ENCODE measurements around the gene PCDHB8. TPM values are rescaled to one million over a fixed set of nuclear protein-coding genes. Genes with fewer than 3 reads are reported as not detected.
"Not testable (repeated sequence)": the region's sequence is repeated elsewhere in the genome, so short reads cannot be mapped to it uniquely, and the experiment has no call there.

Gene PCDHB8
- polyA plus RNA-seq, 1 experiment: 0.20 TPM

- Histone ChIP-seq H3K27ac (ENCODE audit: low read depth, low read length) (no peak overlapping the region), H3K4me3 (ENCODE audit: low read depth, low read length) (no peak overlapping the region), H3K27me3 (ENCODE audit: control insufficient read depth, insufficient read depth, low read length) (no peaks in the 10 kb centered on the region), H3K9me3 (ENCODE audit: control insufficient read depth, insufficient read depth, low read length) (peaks cover 21% of the 10 kb centered on the region)
- no peak for TF ChIP-seq CTCF (IDR thresholded peaks at IDR 0.05; ENCODE audit: low read depth, low read length)
- no peak for DNase-seq (ENCODE audit: low read depth, low spot score)
- ChIA-PET POLR2A (no interaction called here), CTCF (no interaction called here)
These were observed 27.2 kb upstream of the PCDHB8 start for GRCh38 chr5:141150224-141150992.

- TF ChIP-seq CTCF (IDR thresholded peaks at IDR 0.05; ENCODE audit: low read depth, low read length): no peak
- DNase-seq (ENCODE audit: low read depth, low spot score): no peak
- ChIA-PET POLR2A (no interaction called here), CTCF (no interaction called here)
- no peak overlapping the region for H3K4me3 ChIP-seq (ENCODE audit: low read depth, low read length)
- H3K27me3 ChIP-seq (ENCODE audit: control insufficient read depth, insufficient read depth, low read length): no peaks in the 10 kb centered on the region
- H3K27ac ChIP-seq (ENCODE audit: low read depth, low read length): no peak overlapping the region
- peaks cover 26% of the 10 kb centered on the region for H3K9me3 ChIP-seq (ENCODE audit: control insufficient read depth, insufficient read depth, low read length)
These were observed 26.6 kb upstream of the PCDHB8 start for GRCh38 chr5:141150993-141151325.

- H3K27ac ChIP-seq (ENCODE audit: low read depth, low read length); DNase-seq (ENCODE audit: low read depth, low spot score); H3K4me3 ChIP-seq (ENCODE audit: low read depth, low read length); H3K27me3 ChIP-seq (ENCODE audit: control insufficient read depth, insufficient read depth, low read length); POLR2A ChIA-PET: not testable (repeated sequence)
- CTCF ChIA-PET: interaction anchor here (0.6 kb wide), 1 partner anchor 34 kb away, joined by 3 read pairs; no protein-coding TSS in a partner anchor
- H3K9me3 ChIP-seq (ENCODE audit: control insufficient read depth, insufficient read depth, low read length): peaks cover 32% of the 10 kb centered on the region
These were observed 26.0 kb upstream of the PCDHB8 start for GRCh38 chr5:141151632-141152031.

GRCh38 chr5:141152096-141152495 lies 25.5 kb upstream of the PCDHB8 start:
- H3K27ac ChIP-seq (ENCODE audit: low read depth, low read length); POLR2A ChIA-PET; H3K27me3 ChIP-seq (ENCODE audit: control insufficient read depth, insufficient read depth, low read length); H3K4me3 ChIP-seq (ENCODE audit: low read depth, low read length); DNase-seq (ENCODE audit: low read depth, low spot score): not testable (repeated sequence)
- H3K9me3 ChIP-seq (ENCODE audit: control insufficient read depth, insufficient read depth, low read length): peaks cover 37% of the 10 kb centered on the region
- CTCF ChIA-PET: interaction anchor here (0.6 kb wide), 1 partner anchor 34 kb away, joined by 3 read pairs; no protein-coding TSS in a partner anchor

- no peak for TF ChIP-seq CTCF (IDR thresholded peaks at IDR 0.05; ENCODE audit: low read depth, low read length)
- Histone ChIP-seq H3K9me3 (ENCODE audit: control insufficient read depth, insufficient read depth, low read length) (peaks cover 43% of the 10 kb centered on the region), H3K27me3 (ENCODE audit: control insufficient read depth, insufficient read depth, low read length) (no peaks in the 10 kb centered on the region), H3K27ac (ENCODE audit: low read depth, low read length) (no peak overlapping the region), H3K4me3 (ENCODE audit: low read depth, low read length) (no peak overlapping the region)
- ChIA-PET POLR2A (no interaction called here), CTCF (interaction anchor here (0.5 kb wide), 1 partner anchor 91 kb away, joined by 5 read pairs; no protein-coding TSS in a partner anchor)
- DNase-seq (ENCODE audit: low read depth, low spot score): no peak
These were observed 21.8 kb upstream of the PCDHB8 start for GRCh38 chr5:141155540-141156374.

GRCh38 chr5:141157356-141157755 lies 20.2 kb upstream of the PCDHB8 start:
- DNase-seq (ENCODE audit: low read depth, low spot score); H3K27ac ChIP-seq (ENCODE audit: low read depth, low read length); CTCF ChIA-PET; H3K27me3 ChIP-seq (ENCODE audit: control insufficient read depth, insufficient read depth, low read length); POLR2A ChIA-PET; H3K4me3 ChIP-seq (ENCODE audit: low read depth, low read length): not testable (repeated sequence)
- H3K9me3 ChIP-seq (ENCODE audit: control insufficient read depth, insufficient read depth, low read length): peaks cover 29% of the 10 kb centered on the region

- H3K27me3 ChIP-seq (ENCODE audit: control insufficient read depth, insufficient read depth, low read length); H3K27ac ChIP-seq (ENCODE audit: low read depth, low read length); H3K4me3 ChIP-seq (ENCODE audit: low read depth, low read length); POLR2A ChIA-PET; DNase-seq (ENCODE audit: low read depth, low spot score); CTCF ChIA-PET: not testable (repeated sequence)
- peaks cover 28% of the 10 kb centered on the region for H3K9me3 ChIP-seq (ENCODE audit: control insufficient read depth, insufficient read depth, low read length)
These were observed 19.7 kb upstream of the PCDHB8 start for GRCh38 chr5:141157901-141158300.
